A549 (cell line): Measurements from ENCODE around the gene KCNN1. TPM values are rescaled to one million over a fixed set of nuclear protein-coding genes. Genes with fewer than 3 reads are reported as not detected.

Source experiments
- ATAC-seq, 2 experiments: fragments of 200-7000 bp in 1 of 2; fragments of >200 bp in 1 of 2; cut with Nextera tagmentation in 1 of 2; cut with Tn5 transposase in 1 of 2; 3 replicates each; pipeline versions ENCODE4 v1.8.0 to v1.9.1; 2018 to 2020; ENCODE audit warnings: mild to moderate bottlenecking in 1 of 2, moderate library complexity in 1 of 2
- CTCF ChIA-PET: fragments of 300-600 bp; sonication (Branson Sonifier 250); formaldehyde crosslinking; extraction: SDS; loops from one replicate; lab custom pipeline; 2021; ENCODE audit warnings: antibody characterized with exemption, inconsistent platforms; lab: Yijun Ruan, JAX
- POLR2A ChIA-PET: fragments of 350-600 bp; formaldehyde crosslinking; extraction: SDS; loops from one replicate; lab custom pipeline; 2021; ENCODE audit warnings: antibody characterized with exemption, inconsistent platforms; lab: Yijun Ruan, JAX
- DNase-seq, 2 experiments: peaks; one replicate each; pipeline versions ENCODE4 v3.0.0 to v3.0.0-alpha.2; 2011 to 2016; ENCODE audit warnings: low read depth in 1 of 2, low spot score in 1 of 2
- FAIRE-seq: peaks from 2 replicates; lab custom pipeline; 2011; peaks lifted over from hg19 to GRCh38; lab: Jason Lieb, UNC
- H3K27ac ChIP-seq, 2 experiments: fragments of >200 bp; sonication (Bioruptor Twin); formaldehyde crosslinking; 3 replicates each; pipeline ENCODE4 v1.5.1; 2016 to 2017
- H3K4me1 ChIP-seq: fragments of >200 bp; sonication (Bioruptor Twin); formaldehyde crosslinking; 3 replicates; pipeline ENCODE4 v1.6.1; 2016
- H3K4me2 ChIP-seq: fragments of >200 bp; sonication (Bioruptor Twin); formaldehyde crosslinking; 3 replicates; pipeline ENCODE4 v1.6.1; 2016
- H3K4me3 ChIP-seq: fragments of >200 bp; sonication (Bioruptor Twin); formaldehyde crosslinking; 3 replicates; pipeline ENCODE4 v1.5.1; 2016
- H3K9me3 ChIP-seq: fragments of >200 bp; sonication (Bioruptor Twin); formaldehyde crosslinking; 3 replicates; pipeline ENCODE4 v1.6.1; 2016
- BCL3 ChIP-seq: fragments of >200 bp; sonication (Bioruptor Twin); formaldehyde crosslinking; IDR thresholded peaks from 3 replicates; pipeline ENCODE4 v1.6.1; 2016
- CBX8 ChIP-seq: fragments of 200-600 bp; sonication (generic); IDR thresholded peaks from 2 replicates; pipeline ENCODE4 v1.6.1; 2016
- CHD2 ChIP-seq: fragments of 150-350 bp; IDR thresholded peaks from 2 replicates; pipeline ENCODE4 v1.6.1; 2014; ENCODE audit warnings: low read length; ENCODE audit not compliant: partially characterized antibody
- EP300 ChIP-seq, 2 experiments: fragments of >200 bp; sonication (Bioruptor Twin); formaldehyde crosslinking; IDR thresholded peaks; 2 replicates in 1 of 2; 3 replicates in 1 of 2; pipeline ENCODE4 v1.6.1; 2016 to 2017
- HDAC2 ChIP-seq: fragments of 200-600 bp; sonication (generic); IDR thresholded peaks from 2 replicates; pipeline ENCODE4 v1.6.1; 2016
- HMGXB4 ChIP-seq: fragments of 250-450 bp; sonication (Bioruptor Pico); IDR thresholded peaks from 2 replicates; pipeline ENCODE4 v1.5.0; 2021; ENCODE audit warnings: mild to moderate bottlenecking, moderate library complexity, borderline replicate concordance
- JUN ChIP-seq, 2 experiments: fragments of >200 bp; sonication (Bioruptor Twin); formaldehyde crosslinking; IDR thresholded peaks; 2 replicates in 1 of 2; 3 replicates in 1 of 2; pipeline ENCODE4 v1.6.1; 2016 to 2017
- KDM1A ChIP-seq: fragments of 200-600 bp; sonication (generic); IDR thresholded peaks from 2 replicates; pipeline ENCODE4 v1.6.1; 2016; ENCODE audit warnings: low read depth, mild to moderate bottlenecking
- KDM5A ChIP-seq: fragments of 200-600 bp; sonication (generic); IDR thresholded peaks from 2 replicates; pipeline ENCODE4 v1.6.1; 2016; ENCODE audit warnings: antibody characterized with exemption, mild to moderate bottlenecking
- MAFK ChIP-seq: fragments of 450-650 bp; IDR thresholded peaks from 2 replicates; pipeline ENCODE4 v1.6.1; 2014; ENCODE audit not compliant: partially characterized antibody
- PBX3 ChIP-seq: IDR thresholded peaks from 2 replicates; pipeline ENCODE4 v1.6.1; 2012
- POLR2A ChIP-seq: IDR thresholded peaks from 2 replicates; pipeline ENCODE4 v1.6.1; 2012; ENCODE audit warnings: mild to moderate bottlenecking, low read length
- RAD21 ChIP-seq, 2 experiments: fragments of >200 bp in 1 of 2; sonication (Bioruptor Twin) in 1 of 2; formaldehyde crosslinking in 1 of 2; IDR thresholded peaks in 1 of 2; conservative IDR thresholded peaks in 1 of 2; 2 replicates in 1 of 2; 3 replicates in 1 of 2; pipeline ENCODE4 v1.6.1; 2012 to 2018; ENCODE audit warnings: inconsistent platforms in 1 of 2
- RARB ChIP-seq: fragments of 250-450 bp; sonication (Bioruptor Pico); IDR thresholded peaks from 2 replicates; pipeline ENCODE4 v1.8.0; 2021; ENCODE audit warnings: mild to moderate bottlenecking, moderate library complexity
- REST ChIP-seq: fragments of 200-600 bp; sonication (generic); IDR thresholded peaks from 2 replicates; pipeline ENCODE4 v1.6.1; 2016; ENCODE audit warnings: antibody characterized with exemption, mild to moderate bottlenecking, moderate library complexity
- RNF2 ChIP-seq: fragments of 200-600 bp; sonication (generic); IDR thresholded peaks from 2 replicates; pipeline ENCODE4 v1.6.1; 2016; ENCODE audit warnings: low read depth, mild to moderate bottlenecking, antibody characterized with exemption, moderate library complexity, borderline replicate concordance
- SMC3 ChIP-seq: fragments of >200 bp; sonication (Bioruptor Twin); formaldehyde crosslinking; IDR thresholded peaks from 3 replicates; pipeline ENCODE4 v1.6.1; 2018; ENCODE audit warnings: inconsistent platforms
- USF2 ChIP-seq: fragments of 450-650 bp; IDR thresholded peaks from 2 replicates; pipeline ENCODE4 v1.6.1; 2014; ENCODE audit warnings: antibody characterized with exemption
- ZC3H11A ChIP-seq: fragments of 450-650 bp; IDR thresholded peaks from 2 replicates; pipeline ENCODE4 v1.6.1; 2014; ENCODE audit warnings: antibody characterized with exemption, mild to moderate bottlenecking
- WGBS: methylation state at CpG from one replicate; pipeline ENCODE4 v1.1.6; 2017; ENCODE audit errors: missing lambda C conversion rate; 5-methylcytosine and 5-hydroxymethylcytosine counted together
- polyA plus RNA-seq, 4 experiments: library from polyadenylated mRNA; depleted of rRNA in 3 of 4; stranded (reverse); fragments of >200 nt; fragmentation: RNase III in 1 of 4; extraction: RNeasy Plus Mini Kit Qiagen cat#74134 plus additional on column Dnase treatment in 1 of 4; gene quantifications; 2 replicates in 3 of 4; 3 replicates in 1 of 4; pipeline ENCODE4 v1.2.3, GENCODE V29; 2011 to 2017

Gene KCNN1
- polyA plus RNA-seq, 2 of the 4 experiments (the other 2 are of a cell fraction), result 0.43 to 0.85 TPM

GRCh38 chr19:17977021-17977420 lies 10.1 kb downstream of the KCNN1 start:
- CTCF ChIA-PET, result interaction anchor here (0.9 kb wide), 1 partner anchor 20 kb away, joined by 3 read pairs; no protein-coding TSS in a partner anchor
- no peak overlapping the region for H3K4me3 ChIP-seq

More at GRCh38 chr19:17977021-17977420, 10.1 kb downstream of the KCNN1 start:
- FAIRE-seq, result no peak
- H3K4me2 ChIP-seq, result no peak overlapping the region
- 93% methylated on average over 4 of the region's 4 CpGs for WGBS
- ATAC-seq, result no peak
- no peaks in the 10 kb centered on the region for H3K4me1 ChIP-seq
- DNase-seq, result no peak
- H3K27ac ChIP-seq, result no peak overlapping the region
- H3K9me3 ChIP-seq, result no peaks in the 10 kb centered on the region
- POLR2A ChIA-PET, result no interaction called here
- no peak for TF ChIP-seq JUN (IDR thresholded peaks at IDR 0.05)
- no peak for TF ChIP-seq SMC3
- no peak for TF ChIP-seq RNF2
- no peak for TF ChIP-seq HMGXB4 (CRISPR knock-in tag)
- no peak for TF ChIP-seq RAD21 (conservative IDR thresholded peaks at IDR 0.05 in 1 of 2, IDR thresholded peaks at IDR 0.05 in 1 of 2)
- TF ChIP-seq CBX8, result no peak
- TF ChIP-seq RARB, result no peak
- no peak for TF ChIP-seq KDM1A
- TF ChIP-seq USF2, result no peak
- no peak for TF ChIP-seq KDM5A
- no peak for TF ChIP-seq EP300 (IDR thresholded peaks at IDR 0.05)
- TF ChIP-seq MAFK, result no peak
- no peak for TF ChIP-seq POLR2A
- TF ChIP-seq HDAC2, result no peak
- no peak for TF ChIP-seq ZC3H11A
- TF ChIP-seq PBX3, result no peak
- TF ChIP-seq BCL3, result no peak
- TF ChIP-seq CHD2, result no peak
- TF ChIP-seq REST, result no peak
